Uterus (tissue), 2 donors: ENCODE data around the gene TMEM169.

Experiments
- POLR2A ChIP-seq, 2 donors: fragments of 450-650 bp; IDR thresholded peaks; one replicate each; pipeline ENCODE4 v1.6.1; 2016; ENCODE audit warnings: antibody characterized with exemption in 2 of 2, mild to moderate bottlenecking in 1 of 2, moderate library complexity in 1 of 2
- TF ChIP-seq, protein P1 (sequence below), 4 experiments: fragments of 200-600 bp in 2 of 4; fragments of 450-650 bp in 2 of 4; sonication (generic) in 2 of 4; IDR thresholded peaks; one replicate each; pipeline ENCODE4 v1.5.1; 2016 to 2019; ENCODE audit warnings: antibody characterized with exemption in 4 of 4, mild to moderate bottlenecking in 2 of 4, moderate library complexity in 1 of 4

DNA sequence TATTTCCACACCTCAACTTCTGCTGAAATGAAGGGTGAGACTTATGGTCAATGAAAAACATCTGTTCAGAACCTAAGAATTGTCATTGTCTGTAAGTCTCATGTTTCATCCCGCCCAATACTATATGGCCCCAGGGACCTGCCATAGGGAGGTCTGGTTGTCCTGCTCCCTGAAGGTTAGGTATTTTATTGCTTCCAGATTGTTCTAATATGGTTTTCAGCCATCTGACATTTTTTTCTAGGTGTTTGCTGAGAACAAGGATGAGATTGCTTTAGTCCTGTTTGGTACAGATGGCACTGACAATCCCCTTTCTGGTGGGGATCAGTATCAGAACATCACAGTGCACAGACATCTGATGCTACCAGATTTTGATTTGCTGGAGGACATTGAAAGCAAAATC lies 34.7 kb downstream of the TMEM169 start:
- TF ChIP-seq, protein P1, sequence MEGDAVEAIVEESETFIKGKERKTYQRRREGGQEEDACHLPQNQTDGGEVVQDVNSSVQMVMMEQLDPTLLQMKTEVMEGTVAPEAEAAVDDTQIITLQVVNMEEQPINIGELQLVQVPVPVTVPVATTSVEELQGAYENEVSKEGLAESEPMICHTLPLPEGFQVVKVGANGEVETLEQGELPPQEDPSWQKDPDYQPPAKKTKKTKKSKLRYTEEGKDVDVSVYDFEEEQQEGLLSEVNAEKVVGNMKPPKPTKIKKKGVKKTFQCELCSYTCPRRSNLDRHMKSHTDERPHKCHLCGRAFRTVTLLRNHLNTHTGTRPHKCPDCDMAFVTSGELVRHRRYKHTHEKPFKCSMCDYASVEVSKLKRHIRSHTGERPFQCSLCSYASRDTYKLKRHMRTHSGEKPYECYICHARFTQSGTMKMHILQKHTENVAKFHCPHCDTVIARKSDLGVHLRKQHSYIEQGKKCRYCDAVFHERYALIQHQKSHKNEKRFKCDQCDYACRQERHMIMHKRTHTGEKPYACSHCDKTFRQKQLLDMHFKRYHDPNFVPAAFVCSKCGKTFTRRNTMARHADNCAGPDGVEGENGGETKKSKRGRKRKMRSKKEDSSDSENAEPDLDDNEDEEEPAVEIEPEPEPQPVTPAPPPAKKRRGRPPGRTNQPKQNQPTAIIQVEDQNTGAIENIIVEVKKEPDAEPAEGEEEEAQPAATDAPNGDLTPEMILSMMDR (IDR thresholded peaks at IDR 0.05): no peak
- no peak for TF ChIP-seq POLR2A (IDR thresholded peaks at IDR 0.05)
